GM12865 (cell line): ENCODE measurements around the gene SORL1.
A peak's percentile ranks its signal among the peaks of the same experiment; 100 is the strongest.

Source experiments
- DNase-seq: peaks from one replicate; pipeline ENCODE4 v3.0.0; 2010; ENCODE audit warnings: low read depth
- H3K4me3 ChIP-seq: 2 replicates; pipeline ENCODE4 v1.5.1; 2011; ENCODE audit warnings: mild to moderate bottlenecking, low read depth, low read length, control low read depth
- CTCF ChIP-seq: IDR thresholded peaks from 2 replicates; pipeline ENCODE4 v1.5.1; 2011; ENCODE audit warnings: low read length, control low read depth, low read depth, inconsistent platforms; ENCODE audit not compliant: insufficient read depth; ENCODE audit errors: missing control alignments

SORL1 gene

DNA sequence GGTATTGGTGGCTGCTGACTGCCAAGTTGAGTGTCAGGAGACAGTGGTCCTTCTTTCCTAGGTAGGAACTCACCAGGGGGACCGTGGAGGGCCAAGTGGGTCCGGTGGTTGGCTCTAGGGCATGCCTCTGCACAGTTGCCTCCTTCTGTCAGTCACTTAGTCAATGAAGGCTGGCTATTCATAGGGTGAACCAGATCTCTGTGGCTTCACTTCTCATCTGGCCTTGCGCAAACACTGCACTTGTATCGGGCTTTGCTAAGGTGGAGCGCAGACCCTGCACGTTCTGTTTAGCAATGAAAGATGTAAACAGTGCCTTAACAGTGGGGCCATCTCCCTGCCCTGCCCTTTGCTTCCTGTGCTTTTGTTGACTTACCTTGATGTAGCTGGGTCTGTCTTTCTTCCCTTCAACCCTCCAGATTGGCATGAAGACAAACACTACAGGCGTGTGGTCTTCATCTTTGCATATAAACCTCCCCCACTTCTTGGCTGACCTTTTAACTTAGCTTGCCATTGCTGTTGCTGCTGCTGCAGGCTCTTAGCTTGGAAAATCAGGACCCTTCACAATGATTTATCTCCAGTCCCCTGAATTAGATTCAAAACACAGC is 7.4 kb downstream of the SORL1 start:
- no peak for DNase-seq
- no peak for TF ChIP-seq CTCF
- H3K4me3 ChIP-seq = no peak overlapping the region

- no peak for DNase-seq
- peak overlapping the region; percentile 31; the same call in 1 of the 2 replicates for H3K4me3 ChIP-seq
- no peak for TF ChIP-seq CTCF
Observed at GRCh38 chr11:121460941-121461514, 8.9 kb downstream of the SORL1 start.

- peak overlapping the region; percentile 31 for H3K4me3 ChIP-seq
- TF ChIP-seq CTCF = no peak
- DNase-seq = peak; percentile 40
Observed at GRCh38 chr11:121461843-121462242, 9.7 kb downstream of the SORL1 start.

- DNase-seq = no peak
- H3K4me3 ChIP-seq = peak overlapping the region; percentile 46
- no peak for TF ChIP-seq CTCF
Observed at GRCh38 chr11:121463689-121464335, 11.7 kb downstream of the SORL1 start.

DNA sequence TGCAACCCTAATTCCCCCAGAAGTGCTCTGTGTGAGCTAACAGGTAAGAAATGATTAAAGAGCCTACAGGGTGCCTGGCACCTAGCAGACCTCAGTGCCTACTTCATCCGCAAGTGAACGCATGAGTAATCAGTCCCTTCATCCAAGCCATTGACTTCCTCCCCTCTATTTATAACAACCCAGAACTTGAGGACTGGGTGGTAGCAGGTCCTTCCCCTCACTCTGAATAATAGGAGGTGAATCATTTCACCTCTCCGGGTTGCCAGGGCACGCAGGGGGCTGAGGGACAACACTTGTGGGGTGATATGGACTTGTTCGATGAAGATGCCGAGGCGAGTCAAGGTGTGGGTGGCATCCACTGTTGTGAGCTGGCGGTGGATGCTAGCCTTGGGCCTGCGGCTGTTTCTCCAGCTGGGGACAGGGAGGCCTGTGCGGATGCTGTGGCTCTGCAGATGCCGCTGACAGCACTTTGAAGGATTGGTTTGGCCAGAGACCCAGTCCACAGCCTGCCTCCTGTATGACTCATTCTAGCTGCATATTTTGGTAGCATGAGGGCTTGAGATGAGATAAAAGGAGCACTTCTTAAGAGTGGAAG is 12.3 kb downstream of the SORL1 start:
- no peak for TF ChIP-seq CTCF
- H3K4me3 ChIP-seq = peak overlapping the region; percentile 46
- DNase-seq = peak; percentile 92

DNA sequence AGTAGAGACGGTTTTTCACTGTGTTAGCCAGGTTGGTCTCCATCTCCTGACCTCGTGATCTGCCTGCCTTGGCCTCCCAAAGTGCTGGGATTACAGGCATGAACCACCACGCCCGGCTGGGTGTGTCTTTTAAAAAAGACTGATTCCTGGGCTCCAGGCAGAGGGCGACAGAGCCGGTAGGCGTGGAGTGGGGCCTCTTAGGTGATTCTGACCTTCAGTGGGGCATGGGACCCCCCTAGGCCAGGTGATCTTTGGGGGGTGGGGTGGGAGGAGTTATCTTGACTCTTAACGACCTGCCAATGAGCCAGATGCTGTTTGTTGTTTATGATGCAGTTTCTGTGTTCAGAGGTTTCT is 13.6 kb downstream of the SORL1 start:
- DNase-seq = no peak
- no peak for TF ChIP-seq CTCF
- H3K4me3 ChIP-seq = peak overlapping the region; percentile 10
